Right cardiac atrium (tissue), 5 donors: Measurements from ENCODE around the gene DDI1. TPM values are rescaled to one million over a fixed set of nuclear protein-coding genes. Genes with fewer than 3 reads are reported as not detected.

ENCODE experiments used
- ATAC-seq, 2 donors: fragments of 200-7000 bp; cut with Tn5 transposase; one replicate each; pipeline versions ENCODE4 v1.8.0 to v1.9.1; 2020; ENCODE audit warnings: moderate library complexity in 2 of 2, mild to moderate bottlenecking in 1 of 2
- DNase-seq, 3 donors: peaks; one replicate each; pipeline ENCODE4 v3.0.0-alpha.2; 2020
- H3K27ac ChIP-seq: one replicate; pipeline ENCODE4 v1.5.1; 2013; ENCODE audit warnings: mild to moderate bottlenecking, low read length, control low read depth, moderate library complexity
- H3K27me3 ChIP-seq: one replicate; pipeline ENCODE4 v1.6.1; 2013; ENCODE audit not compliant: control insufficient read depth, insufficient read depth
- H3K4me1 ChIP-seq: one replicate; pipeline ENCODE4 v1.6.1; 2013; ENCODE audit warnings: low read length; ENCODE audit not compliant: control insufficient read depth, insufficient read depth
- H3K4me3 ChIP-seq: one replicate; pipeline ENCODE4 v1.5.1; 2013; ENCODE audit warnings: low read length, control low read depth
- H3K9me3 ChIP-seq: one replicate; pipeline ENCODE4 v1.6.1; 2013; ENCODE audit warnings: low read length; ENCODE audit not compliant: control insufficient read depth
- WGBS: extraction: QIAGEN DNeasy Blood & Tissue Kit; methylation state at CpG from one replicate; pipeline ENCODE4 v1.1.7; 2013; 5-methylcytosine and 5-hydroxymethylcytosine counted together
- intact Hi-C, 4 donors: fragments of 100-400 bp; cut with DNase I; formaldehyde crosslinking; loops; one replicate each; pipeline versions ENCODE4 v1.11.0 to v1.14.0; 2022 to 2023
- polyA plus RNA-seq: library from polyadenylated mRNA; stranded (reverse); fragments of 200-250 nt; gene quantifications from one replicate; pipeline ENCODE4 v1.2.3, GENCODE V29; 2013
- total RNA-seq, 4 donors: library from RNA; stranded (reverse); fragmentation: NEBNext Ultra II Directional; extraction: Animal tissue kit (Norgen Biotek cat#: 25700); gene quantifications; one replicate each; pipeline ENCODE4 v1.2.1, GENCODE V29; 2021
- donor health status: healthy with polysubstance abuse.
- donor health status: DM: no; HTN: yes; CAD: no.
- donor health status: DM: no; HTN: no; CAD: no.
- donor health status: DM: no; HTN: yes; CAD: no; lungs with severe emphysema.
- donor health status: DM: yes; HTN: yes; CAD: no.

Gene DDI1
- total and polyA plus RNA-seq, 5 donors, result not detected

- no peak for ATAC-seq
- intact Hi-C loops, result no loop called here
- Histone ChIP-seq H3K4me1 (no peaks in the 10 kb centered on the region), H3K27ac (no peak overlapping the region), H3K9me3 (no peaks in the 10 kb centered on the region), H3K27me3 (no peaks in the 10 kb centered on the region), H3K4me3 (no peak overlapping the region)
- WGBS, result 53% methylated on average over 5 of the region's 5 CpGs
- no peak for DNase-seq
Observed at GRCh38 chr11:104086621-104087020, 50.2 kb downstream of the DDI1 start.

Other genes starting within 250 kb of the DDI1 start
- gene PDGFD, start 127.5 kb downstream of the DDI1 start, total RNA-seq, result 10 to 100 TPM; 15.8 to 20.1 (median 16.2) TPM
- 10.5 TPM for gene PDGFD, start 127.5 kb downstream of the DDI1 start, polyA plus RNA-seq